Hematopoietic multipotent progenitor cell treated with erythropoietin and hydrocortisone succinate and interleukin-3 and kit ligand, for 17 days (in vitro differentiated cells): ENCODE results near the gene ARHGAP15.

ENCODE experiments used
- DNase-seq: peaks from one replicate; pipeline ENCODE4 v3.0.0-alpha.2; 2015; ENCODE audit warnings: low spot score

The ARHGAP15 gene

DNA sequence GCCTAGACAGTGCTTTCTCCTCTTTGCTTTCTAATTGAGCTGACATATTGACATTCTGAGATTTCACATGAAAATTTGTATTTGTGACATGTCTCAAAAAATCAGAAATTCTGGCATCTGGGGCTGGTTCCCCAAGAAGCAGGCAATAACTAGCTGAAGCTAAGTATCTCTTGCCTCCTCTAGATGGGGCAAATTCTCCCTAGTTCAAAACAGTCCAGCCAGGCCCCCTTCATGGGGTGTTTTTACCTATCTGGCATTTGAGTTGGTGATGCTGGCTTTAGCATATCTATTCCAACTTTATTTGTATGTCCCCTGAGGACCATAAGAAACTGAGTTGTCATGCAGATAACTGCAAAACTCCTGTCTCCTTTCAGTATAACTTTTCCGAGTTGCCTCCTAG is 39.9 kb downstream of the ARHGAP15 start:
- no peak for DNase-seq

DNA sequence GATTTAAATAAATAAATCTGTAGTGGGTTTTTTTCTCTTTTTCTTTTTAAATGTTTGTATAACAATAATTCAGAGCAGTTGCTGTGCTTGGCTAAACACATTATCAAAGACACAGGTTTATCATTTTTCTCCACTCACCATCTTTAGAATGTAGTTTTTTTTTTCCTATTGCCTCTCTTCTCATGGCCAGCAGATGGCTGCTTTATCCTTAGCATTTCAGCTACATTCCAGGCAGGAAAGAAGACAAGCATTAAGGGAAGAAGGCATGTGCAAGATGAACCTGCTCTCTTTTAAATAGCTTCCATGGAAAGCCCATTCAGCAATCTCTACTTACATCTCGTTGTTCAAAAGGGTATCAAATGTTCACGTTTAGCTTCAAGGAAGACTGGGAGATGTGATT is 42.6 kb downstream of the ARHGAP15 start:
- no peak for DNase-seq

DNA sequence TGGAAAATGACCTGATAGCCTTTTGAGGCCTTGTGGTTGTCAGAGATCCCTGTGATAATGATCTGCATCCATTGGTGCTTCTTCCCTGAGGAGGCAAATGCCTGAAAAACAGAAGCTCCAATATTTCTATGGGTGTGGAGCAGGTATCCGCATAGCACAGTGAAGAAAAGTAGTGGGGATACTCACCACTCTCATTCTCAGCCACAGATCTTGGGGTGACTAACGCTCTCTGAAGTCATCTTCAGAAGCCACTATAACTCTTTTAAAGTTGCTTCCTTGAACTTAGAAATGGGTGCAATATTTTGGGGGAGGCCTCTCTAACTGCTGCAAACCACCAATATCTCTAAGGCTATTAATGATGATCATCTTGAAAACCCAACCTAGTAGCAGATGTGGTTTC is 46.2 kb downstream of the ARHGAP15 start:
- no peak for DNase-seq

DNA sequence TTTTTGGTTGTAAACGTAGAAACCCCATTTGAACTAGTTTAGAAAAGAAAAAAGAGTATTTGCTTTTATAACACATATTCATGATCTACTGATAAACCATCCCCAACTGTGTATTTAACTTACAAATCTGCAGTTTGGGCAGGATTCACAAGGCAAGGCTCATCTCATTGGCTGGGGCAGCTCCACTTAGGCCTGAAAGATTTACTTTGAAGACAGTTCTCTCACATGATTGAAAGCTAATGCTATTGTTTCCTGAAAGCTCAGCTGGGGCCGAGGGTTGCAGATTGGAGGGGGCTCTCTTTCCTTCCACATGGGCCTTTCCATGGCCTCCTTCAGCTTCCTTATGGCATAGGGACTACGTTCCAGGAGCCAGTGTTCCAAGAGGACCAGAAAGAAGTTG is 47.4 kb downstream of the ARHGAP15 start:
- no peak for DNase-seq

DNA sequence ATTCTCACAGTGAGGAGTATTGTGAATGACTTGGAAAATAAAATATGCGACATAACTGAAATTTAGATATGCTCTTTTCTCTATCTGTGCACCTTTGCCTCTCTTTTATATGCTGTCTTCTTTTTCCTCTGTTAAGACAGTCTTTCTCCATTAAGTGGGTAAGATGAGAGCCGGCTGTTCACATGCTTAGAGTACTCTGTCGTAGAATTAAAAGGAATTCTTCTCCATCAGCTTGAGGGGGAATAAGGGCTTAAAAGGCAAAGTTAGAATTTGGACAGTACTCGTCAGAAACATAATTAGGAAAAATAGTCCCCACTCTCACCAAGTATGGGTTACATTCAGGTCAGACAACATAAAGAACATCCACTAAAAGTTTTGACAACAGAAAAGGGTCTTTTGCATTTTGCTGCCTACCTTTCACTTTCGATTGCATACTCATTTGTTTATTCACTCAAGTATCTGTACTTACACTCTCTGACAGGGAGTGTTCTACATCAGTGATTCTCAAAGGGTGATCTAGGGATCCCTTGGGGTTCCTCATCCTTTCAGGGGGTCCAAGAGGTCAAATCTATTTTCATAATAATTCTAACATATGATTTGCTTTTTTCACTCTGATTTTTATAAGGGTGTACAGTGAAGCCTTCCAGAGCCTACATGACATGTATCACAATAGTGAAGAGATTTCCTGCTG is 48.0 kb downstream of the ARHGAP15 start:
- DNase-seq = no peak

DNA sequence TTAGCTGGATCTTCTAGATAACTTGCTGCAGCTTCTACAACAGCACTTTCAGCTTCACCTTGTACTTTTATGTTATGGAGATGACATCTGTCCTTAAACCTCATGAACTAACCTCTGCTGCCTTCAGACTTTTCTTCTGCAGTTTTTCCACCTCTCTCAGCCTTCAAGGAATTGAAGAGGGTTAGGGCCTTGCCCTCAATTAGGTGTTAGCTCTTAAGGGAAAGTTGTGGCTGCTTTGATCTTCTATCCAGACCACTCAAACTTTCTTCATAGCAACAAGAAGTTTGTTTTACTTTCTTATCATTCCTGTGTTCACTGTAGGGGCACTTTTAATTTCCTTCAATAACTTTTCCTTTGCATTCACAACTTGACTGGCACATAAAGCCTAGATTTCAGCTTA is 52.3 kb downstream of the ARHGAP15 start:
- no peak for DNase-seq

DNA sequence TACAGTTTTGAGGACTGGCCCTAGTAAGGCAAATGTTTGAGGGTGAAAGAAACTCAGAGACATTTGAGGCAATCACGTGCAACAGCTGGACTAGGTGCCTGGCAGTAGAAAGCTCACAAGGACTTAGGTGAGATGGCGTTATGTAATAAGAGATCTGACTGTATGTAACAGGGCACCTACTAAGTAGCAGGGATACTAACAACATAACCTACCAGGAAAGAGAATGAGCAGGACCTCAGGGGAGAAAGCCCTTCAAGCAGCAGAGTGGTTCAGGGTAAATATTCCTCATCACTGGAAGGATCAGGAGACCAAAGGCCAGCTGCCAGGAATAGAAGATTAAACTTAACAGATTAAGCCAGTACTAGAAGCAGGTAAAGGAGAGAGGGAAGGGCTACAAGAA is 53.4 kb downstream of the ARHGAP15 start:
- no peak for DNase-seq

DNA sequence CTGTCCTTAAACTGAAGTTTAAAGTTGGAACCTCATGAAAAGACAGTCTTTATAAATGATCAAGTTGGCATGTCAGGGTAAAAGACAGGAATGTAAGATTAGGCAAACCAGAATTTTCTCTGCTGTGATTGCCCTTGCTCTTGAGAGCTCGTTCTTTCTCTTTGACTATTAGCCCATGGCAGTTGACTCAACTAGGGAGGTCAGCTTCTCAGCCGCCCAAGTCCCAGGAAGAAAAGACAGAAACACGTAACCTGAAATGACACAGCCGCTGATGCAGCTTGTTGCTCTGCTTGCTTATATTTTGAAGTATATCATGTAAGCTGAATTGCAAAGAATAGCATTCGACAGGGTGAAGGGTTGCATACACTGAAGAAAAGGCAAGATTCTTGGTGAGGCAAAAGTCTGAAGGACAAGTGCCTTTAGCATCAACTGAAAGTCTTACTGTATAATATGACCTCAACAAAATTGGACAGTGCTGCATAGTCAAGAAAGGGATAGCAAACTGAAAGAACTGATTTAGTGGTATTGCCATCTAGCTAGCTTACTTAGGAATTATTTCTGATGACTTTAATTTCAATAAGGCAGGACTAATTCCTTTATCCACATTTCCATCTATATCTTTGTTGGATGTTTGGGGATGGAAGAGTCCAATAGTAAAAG is 54.7 kb downstream of the ARHGAP15 start:
- DNase-seq = no peak

DNA sequence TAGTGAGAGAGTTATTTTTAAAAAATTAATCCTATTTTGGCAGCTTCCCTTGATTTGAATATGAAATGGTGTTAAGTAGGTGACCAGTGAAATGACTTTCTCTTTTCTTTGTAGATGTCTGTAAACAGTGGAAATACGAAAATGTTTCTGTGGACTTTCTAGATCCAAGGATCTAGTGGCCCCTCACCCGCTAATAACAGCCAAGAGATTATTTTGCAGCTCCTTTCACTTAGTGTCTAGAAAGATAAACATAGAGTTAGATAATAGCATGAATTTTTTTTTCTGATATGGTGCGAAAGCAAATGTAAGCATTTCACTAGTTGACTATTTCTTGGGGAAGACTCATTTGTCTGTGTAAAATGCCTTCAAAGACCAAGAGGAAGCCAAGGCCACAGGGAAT is 57.7 kb downstream of the ARHGAP15 start:
- DNase-seq = no peak

DNA sequence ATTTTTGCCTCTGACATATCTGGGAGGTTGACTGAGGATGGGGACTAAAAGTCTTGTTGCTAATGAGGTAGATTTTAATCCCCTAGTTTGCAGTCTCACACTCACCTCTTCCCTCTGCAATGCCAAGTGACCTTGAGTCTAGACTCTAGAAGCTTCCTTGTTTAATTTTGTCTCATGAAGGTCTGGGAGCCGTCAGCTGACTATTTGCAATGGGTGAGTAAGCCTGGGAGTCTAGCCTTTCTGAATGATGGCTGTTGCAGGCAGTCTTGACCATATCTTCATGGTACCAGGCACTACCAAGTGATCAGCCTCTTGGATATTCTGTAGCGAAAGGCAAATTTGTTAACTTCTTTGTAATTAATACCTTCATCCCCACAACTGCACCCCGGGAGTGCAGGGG is 61.2 kb downstream of the ARHGAP15 start:
- no peak for DNase-seq

DNA sequence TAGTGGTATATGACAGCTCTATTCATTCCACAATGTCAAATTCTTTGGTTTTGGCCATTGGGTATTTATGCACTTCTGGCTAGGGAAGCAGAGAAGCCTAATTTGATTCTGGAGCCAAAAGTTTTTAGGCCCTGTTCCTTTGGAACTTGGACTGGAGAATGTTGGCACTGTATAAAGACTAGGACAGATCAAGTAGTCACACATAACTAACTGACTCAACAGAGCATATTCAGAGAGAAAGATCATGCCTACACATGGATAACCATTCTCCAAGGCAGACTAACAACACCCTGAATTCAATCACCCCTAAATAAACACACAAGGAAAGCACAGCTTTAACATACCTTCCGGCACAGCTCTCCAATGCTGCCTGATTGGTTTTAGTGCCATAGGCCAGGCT is 62.9 kb downstream of the ARHGAP15 start:
- DNase-seq = no peak

DNA sequence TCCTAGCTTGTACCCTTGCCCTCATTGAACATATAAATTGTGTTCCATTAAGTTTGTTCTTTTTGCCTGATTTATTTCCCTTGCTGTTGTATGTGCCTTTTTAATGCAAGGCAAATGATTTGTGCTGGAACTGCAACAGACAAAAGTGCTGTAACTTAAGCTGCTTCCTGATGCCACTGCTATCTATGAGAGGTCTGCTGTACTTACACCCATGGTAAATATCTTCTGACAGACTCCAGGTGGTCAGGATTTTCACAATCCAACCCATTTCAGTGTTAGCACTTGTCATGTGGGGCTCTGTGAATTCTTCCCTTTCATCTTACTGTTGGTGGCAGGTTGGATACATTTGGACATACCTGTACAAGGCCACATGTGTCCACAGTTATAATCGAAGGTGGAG is 63.5 kb downstream of the ARHGAP15 start:
- no peak for DNase-seq

DNA sequence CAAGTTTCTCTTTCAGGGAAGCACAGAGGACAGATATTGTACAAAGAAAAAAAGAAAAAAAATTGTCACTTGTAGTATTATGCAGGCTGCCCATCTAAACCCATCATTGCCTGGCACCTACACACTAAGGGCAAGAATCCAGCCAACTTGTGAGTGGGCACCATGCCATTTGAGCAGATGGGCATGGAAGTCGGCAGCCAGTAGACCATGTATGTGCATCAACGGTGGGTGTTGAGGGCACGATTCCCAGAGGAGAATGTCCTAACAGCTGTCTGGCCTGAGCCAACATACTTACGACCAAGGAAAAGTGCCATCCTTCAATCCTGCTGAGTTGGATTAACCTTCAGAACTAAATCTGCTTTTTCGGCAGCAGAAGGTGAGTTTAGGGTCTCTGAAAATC is 63.9 kb downstream of the ARHGAP15 start:
- no peak for DNase-seq

DNA sequence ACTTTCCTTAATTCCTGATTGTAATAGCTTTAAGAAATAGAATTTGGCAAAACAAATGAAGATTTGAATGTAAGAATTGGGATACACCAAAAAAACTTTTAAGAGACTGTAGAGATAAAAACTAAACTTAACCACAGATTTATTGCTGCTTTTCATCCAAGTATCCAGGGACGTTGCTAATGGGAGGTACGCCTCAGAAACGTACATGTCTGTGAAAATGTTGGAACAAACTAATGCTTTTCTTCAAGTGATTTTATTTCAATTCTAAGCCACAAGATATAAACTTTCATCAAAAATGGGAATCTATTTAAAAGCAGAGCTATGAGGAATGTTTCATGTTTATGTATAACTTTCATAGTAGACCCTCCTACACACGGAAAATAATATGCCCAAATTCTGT is 66.3 kb downstream of the ARHGAP15 start:
- DNase-seq = no peak

DNA sequence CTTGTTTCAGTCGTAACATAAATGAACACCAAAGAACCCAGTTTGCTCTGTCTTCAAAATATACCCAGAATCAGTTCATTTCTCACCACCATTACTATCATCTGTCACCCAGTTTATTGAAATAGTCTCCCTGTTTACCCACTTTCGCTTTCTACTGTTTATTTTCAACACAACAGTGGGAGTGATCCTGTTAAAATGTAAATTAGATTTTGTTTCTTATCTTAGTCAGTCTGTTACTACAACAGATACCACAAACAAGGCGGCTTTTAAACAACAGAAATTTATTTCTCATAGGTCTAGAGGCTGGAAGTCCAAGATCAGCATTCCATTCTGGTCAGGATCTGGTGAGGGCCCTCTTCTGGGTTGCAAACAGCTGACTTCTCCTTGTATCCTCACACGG is 74.8 kb downstream of the ARHGAP15 start:
- DNase-seq = no peak

DNA sequence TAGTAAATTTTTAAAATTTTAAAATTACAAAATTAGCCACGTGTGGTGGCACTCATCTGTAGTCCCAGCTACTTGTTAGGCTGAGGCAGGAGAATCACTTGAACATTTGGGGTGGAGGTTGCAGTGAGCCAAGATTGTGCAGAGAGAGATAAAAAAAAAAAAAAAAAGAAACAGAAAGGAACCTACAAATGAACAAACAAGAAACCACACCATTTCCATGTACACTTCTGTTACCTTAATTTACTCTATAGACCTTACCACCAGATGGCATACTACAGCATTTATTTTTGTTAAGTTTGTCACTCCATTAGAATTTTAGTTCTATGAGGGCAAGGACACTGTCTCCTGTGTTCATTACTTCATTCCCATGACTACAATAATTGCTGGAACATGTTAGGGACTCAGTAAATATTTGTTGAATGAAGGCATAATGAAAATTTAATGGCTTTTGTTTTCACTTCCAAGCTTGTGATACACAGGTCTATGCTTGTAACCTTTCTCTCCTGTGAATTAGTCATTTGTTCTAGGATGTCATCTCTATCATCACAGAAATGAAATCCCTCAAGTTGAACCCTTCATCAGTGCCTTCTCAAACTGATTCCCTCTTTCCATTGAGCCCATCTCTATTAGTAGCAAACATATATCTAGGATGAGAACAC is 76.0 kb downstream of the ARHGAP15 start:
- DNase-seq = peak; percentile 9

DNA sequence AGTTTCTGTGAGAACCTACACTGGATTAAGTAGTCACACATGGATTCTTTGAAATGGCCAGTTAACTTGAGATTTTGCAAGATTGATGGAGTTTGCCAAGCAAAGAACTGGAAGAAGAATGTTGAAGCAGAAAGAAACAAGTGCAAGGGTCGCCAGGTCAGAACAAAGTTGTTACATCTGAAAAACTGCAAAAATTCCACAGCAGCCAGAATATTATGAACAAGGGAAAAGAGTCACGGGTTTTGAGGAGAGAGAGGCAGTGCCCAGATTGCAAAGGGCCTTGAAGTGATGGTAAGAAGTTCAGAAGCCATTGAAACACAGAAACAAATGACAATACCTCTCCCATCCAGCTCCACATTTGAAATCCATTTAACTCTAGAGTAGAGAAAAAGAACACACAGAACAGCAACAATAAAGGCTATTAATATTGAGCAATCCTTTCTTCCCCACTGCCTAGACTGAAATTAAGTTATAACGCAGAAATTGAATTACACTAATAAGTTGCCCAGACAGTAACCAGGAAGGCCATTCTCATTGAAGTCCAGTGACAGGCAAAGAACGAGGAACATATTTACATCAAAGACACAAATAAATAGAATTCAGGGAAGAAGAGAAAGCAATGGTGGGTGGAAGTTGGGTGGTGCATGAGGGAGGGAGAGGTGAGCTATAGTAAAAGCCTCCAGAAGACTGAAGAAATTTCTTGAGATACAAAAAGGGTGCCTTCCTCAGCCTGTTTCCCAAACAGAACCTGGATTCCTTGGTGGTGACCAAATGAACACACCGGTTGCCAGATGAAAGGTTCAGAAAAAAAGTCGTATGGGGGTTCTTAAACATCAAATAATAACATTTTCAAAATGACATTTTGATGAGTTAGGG is 80.6 kb downstream of the ARHGAP15 start:
- no peak for DNase-seq

DNA sequence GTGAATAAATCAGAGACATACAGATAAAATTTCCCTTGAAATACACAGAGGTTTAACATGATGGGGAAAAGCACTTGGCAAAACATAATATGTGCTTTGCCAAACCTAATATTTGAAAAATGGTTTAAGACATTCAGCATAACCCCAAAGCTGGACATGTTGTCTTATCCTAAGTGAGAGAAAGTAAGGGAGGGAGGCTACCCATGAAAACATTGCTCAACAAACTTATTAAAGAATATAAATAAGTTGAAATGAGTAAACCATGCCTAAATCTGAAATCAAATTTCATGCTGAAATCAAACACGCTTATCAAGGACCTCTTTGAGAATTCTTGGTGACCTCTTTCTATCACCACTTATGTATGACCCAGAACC is 81.2 kb downstream of the ARHGAP15 start:
- DNase-seq = no peak

DNA sequence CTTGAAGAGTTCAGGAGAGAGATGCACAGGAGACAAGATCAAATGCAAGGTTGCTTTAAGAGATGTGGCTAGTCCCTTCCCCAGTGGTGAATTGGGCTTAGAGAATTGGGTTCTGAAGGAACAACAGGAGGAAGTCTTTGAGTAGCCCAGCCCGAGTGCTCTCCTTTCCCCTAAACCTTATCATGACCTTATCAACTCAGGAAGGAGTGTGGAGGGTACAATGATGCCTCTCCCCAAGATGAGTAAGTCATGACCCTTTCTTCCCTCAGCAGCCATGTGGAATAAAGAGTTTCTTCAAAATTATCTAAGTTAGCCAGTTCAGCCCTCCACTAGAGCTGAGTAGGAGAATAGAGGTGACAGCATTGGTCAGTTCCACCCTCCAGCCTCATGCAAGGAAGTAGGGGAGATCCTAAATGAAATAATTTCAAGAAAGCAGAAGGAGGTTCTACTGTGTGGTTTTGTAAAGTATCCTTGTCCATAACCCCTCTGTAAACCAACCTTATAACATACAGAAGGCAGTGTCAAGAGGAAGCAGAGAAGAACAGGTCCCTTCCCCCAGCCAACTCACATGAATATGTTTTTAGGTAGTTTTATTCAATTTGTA is 88.4 kb downstream of the ARHGAP15 start:
- no peak for DNase-seq

DNA sequence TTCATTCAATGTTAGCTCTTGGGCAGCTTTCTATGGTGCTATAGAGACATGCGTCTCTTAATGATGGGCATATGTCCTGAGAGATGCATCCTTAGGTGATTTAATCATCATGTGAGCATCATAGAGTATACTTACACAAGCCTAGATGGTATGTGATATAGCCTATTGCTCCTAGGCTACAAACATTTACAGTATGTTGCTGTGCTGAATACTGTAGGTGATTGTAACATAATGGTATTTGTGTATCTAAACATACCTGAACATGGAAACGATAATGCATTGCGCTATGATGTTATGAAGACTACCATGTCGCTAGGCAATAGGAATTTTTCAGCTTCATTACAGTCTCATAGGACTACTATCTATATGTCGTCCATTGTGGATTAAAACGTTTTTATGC is 89.4 kb downstream of the ARHGAP15 start:
- DNase-seq = no peak

DNA sequence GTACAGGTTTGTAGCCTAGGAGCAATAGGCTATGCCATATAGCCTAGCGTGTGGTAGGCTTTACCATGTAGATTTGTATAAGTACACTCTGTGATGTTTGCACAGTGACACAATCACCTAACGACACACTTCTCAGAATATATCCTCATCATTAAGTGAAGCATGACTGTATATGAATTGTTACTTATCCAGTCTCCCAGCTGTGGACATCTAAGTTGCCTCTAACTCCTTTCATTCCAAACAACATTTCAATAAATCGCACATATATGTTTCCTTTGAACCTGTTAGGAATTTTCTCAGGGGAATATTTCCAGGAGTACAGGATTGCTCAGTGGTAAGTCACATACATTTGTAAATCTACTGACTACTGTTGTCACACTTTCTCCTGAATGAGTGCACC is 90.0 kb downstream of the ARHGAP15 start:
- DNase-seq = no peak

DNA sequence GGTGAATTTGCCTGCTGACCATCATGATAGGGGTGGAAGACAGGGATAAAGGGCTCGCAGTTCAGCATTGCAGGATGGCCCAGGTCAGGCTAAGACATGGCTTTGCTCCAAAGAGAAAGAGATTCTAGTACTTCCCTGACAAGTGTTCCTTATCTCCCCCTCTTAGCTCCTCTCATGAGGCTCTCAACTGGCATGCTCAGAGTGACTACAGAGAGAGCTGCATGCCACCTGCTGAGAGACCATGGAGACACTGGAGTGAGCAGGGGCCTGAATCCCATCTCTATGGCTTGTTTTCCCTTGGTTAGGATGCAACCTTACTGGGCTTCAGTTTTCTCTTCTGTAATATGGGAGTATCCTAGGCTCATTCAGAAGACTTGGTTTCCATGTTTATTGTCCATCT is 94.3 kb downstream of the ARHGAP15 start:
- no peak for DNase-seq
